Motor neuron (in vitro differentiated cells): ENCODE results near the gene PPIL4. TPM values are rescaled to one million over a fixed set of nuclear protein-coding genes. Genes with fewer than 3 reads are reported as not detected.
"Not testable (repeated sequence)": the region's sequence is repeated elsewhere in the genome, so short reads cannot be mapped to it uniquely, and the experiment has no call there.

Experiments used
- ATAC-seq, 8 experiments: fragments of 200-7000 bp; cut with Tn5 transposase; replicated peaks in 6 of 8; 2 replicates each; pipeline ENCODE4 v1.8.0; 2021; ENCODE audit warnings: mild to moderate bottlenecking in 8 of 8, moderate library complexity in 8 of 8
- H3K27ac ChIP-seq, 2 donors: fragments of 250-450 bp; sonication (Bioruptor Pico); 2 replicates each; pipeline ENCODE4 v1.9.0; 2021; ENCODE audit warnings: antibody characterized with exemption in 2 of 2, mild to moderate bottlenecking in 2 of 2, moderate library complexity in 1 of 2
- H3K4me1 ChIP-seq, 2 donors: fragments of 250-450 bp; sonication (Bioruptor Pico); replicated peaks in 1 of 2; 2 replicates each; pipeline ENCODE4 v1.6.1; 2021; ENCODE audit warnings: antibody characterized with exemption in 2 of 2, mild to moderate bottlenecking in 2 of 2, moderate library complexity in 1 of 2
- H3K4me3 ChIP-seq, 5 donors: fragments of 250-450 bp; sonication (Bioruptor Pico); 2 replicates each; pipeline ENCODE4 v1.9.0; 2021; ENCODE audit warnings: antibody characterized with exemption in 5 of 5, mild to moderate bottlenecking in 5 of 5, moderate library complexity in 4 of 5
- WGBS, 10 experiments: fragments of 450-650 bp; shearing (Covaris generic); methylation state at CpG; one replicate each; pipeline ENCODE4 v1.0.0; 2022; 5-methylcytosine and 5-hydroxymethylcytosine counted together
- in situ Hi-C, 9 experiments: fragments of 400-800 bp; cut with MboI; loops; one replicate each; pipeline ENCODE4 v1.15.0; 2021; ENCODE audit warnings: low sequenced_read_pairs in 9 of 9, low pct_unique_long_range_greater_than_20kb in 2 of 9; ENCODE audit not compliant: unreplicated experiment in 9 of 9
- total RNA-seq, 8 experiments: library from RNA; unstranded; fragments of 300-600 nt; gene quantifications; 2 replicates each; pipeline versions ENCODE4 v1.2.3 to v1.2.4, GENCODE V29; 2022

Gene PPIL4
- total RNA-seq, 8 experiments from 2014 or later = 38.8 to 66.2 (median 47.5) TPM

DNA sequence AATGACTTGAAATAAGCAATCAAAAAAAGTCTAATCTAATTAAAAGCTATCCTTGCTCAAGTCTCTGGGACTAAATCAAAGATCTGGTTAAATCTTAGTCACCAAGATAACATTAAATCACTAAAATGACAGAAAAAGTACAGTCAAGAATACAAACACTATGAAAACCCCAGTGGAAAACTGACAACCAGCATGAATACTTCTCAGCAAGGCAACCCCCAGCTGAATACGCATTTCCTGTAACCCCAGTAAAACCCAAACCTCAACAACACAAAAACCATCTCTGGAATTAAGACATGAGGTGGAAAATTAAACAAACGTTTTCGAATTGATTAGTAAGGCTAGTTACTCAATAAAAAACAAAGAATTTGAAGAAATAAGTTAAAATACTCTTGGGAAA is 37.4 kb downstream of the PPIL4 start:
- in situ Hi-C loops = no loop called here
- Histone ChIP-seq H3K4me1 (no peaks in the 10 kb centered on the region), H3K4me3 (no peak overlapping the region), H3K27ac (no peak overlapping the region)
- ATAC-seq = no peak
- 45 to 86% (median 68%) methylated on average over 2 to 3 of the region's 3 CpGs for WGBS, 10 experiments

DNA sequence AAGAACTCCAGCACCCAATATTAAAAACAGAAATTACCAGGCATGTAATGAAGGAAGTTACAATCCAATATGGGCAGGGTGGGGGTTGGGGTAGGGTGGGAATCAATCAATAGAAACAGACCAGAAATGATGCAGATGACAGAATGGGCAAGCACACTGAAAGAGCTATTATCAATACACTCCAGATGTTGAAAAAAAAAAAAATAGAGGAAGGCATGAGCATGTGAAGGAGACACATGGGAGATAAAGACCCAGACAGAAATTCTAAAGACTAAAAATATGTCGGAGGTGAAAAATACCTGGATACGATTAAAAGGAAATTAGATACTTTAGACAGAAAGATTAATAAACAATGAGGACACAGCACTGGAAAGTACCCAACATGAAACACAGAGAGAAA is 42.0 kb downstream of the PPIL4 start:
- Histone ChIP-seq H3K4me3 (no peak overlapping the region), H3K4me1 (no peaks in the 10 kb centered on the region), H3K27ac (no peak overlapping the region)
- WGBS, 10 experiments = 58 to 100% (median 95%) methylated on average over 1 to 2 of the region's 2 CpGs
- in situ Hi-C loops = no loop called here
- ATAC-seq = no peak

DNA sequence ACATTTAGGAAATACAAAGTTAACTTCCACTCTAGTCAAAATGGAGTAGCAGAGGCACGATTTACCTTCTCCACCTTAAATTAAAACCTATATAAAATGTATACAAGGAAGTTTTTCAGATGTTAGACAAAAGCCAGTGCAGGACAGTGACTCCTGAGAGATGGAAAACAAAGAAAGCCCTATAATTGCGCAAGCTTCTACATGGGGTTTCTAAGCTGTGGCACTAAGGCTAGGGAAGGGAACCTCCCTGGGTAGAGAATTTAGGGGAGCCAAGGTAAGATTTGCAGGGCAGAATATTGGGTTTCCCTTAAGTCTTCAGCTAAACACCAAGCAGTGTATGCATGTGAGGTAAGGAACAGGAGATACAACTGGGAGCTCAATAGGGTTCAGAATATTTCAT is 42.6 kb downstream of the PPIL4 start:
- no peak overlapping the region for H3K4me3 ChIP-seq
- no peak overlapping the region for H3K27ac ChIP-seq
- no peak for ATAC-seq
- no peaks in the 10 kb centered on the region for H3K4me1 ChIP-seq
- in situ Hi-C loops = no loop called here
- WGBS, 10 experiments = 73 to 100% (median 90%) methylated on average over 1 to 2 of the region's 2 CpGs; no CpG with 5 or more reads in 2 of the 10 experiments

DNA sequence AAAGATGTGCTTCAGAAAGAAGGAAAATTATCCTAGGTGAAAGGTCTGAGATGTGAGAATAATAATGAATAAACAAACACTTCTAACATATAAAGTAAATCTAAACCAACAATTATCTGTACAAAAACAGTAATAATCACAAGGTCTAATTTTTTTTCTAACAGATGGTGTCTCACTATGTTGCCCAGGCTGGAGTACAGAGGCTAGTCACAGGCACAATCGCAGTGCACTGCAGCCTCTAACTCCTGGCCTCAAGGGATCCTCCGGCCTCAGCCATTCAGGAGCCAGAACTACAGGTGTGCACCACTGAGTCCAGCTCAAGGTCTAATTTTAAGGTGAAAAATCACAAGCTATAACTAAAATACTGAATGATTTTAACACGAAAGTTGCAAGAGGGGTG is 44.1 kb downstream of the PPIL4 start:
- in situ Hi-C loops = no loop called here
- WGBS, 10 experiments = 78 to 100% (median 94%) methylated on average over 1 to 3 of the region's 3 CpGs; no CpG with 5 or more reads in 1 of the 10 experiments

DNA sequence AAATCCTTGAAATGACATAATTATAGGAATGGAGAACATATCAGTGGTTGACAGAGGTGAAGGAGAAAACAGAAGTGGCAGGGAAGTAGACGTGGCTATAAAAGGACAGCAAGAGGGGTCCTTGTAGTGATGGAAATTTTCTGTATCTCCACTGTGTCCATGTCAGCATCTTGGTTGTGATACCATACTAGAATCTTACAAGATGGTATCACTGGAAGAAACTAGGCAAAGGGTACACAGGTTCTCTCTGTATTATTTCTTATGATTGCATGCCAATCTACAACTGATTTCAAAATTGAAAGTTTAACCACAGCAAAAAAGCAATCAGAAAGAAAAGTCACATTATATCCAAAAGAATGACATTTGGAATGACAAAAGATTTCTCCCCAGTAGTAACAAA is 44.6 kb downstream of the PPIL4 start:
- Histone ChIP-seq H3K4me3 (no peak overlapping the region), H3K27ac (no peak overlapping the region), H3K4me1 (no peaks in the 10 kb centered on the region)
- ATAC-seq = no peak
- in situ Hi-C loops = no loop called here
- WGBS, 10 experiments = 83 to 100% (median 100%) methylated on average over 1 of the region's 1 CpG; no CpG with 5 or more reads in 4 of the 10 experiments

More for the DNA sequence above, 44.1 kb downstream of the PPIL4 start:
- no peak overlapping the region for H3K4me3 ChIP-seq
- no peaks in the 10 kb centered on the region for H3K4me1 ChIP-seq
- no peak for ATAC-seq
- no peak overlapping the region for H3K27ac ChIP-seq

DNA sequence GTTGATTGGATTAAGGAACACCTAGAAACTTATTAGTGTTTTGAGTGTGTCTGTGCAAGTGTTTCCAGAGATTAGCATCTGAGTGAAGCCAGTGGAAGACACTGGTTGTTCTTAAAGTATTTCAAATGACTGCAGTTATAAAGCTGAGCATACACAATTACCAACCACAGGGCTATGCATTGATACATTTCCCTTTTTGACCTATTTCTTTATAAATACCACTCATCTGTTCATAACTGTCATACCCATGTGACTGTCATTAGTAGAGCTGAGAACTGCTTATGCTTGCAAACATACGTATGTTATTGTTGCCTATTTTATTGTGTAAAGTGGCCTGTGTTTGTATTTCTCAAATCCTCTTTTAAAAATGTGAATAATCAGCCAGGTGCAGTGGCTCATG is 45.7 kb downstream of the PPIL4 start:
- WGBS, 10 experiments = 80 to 100% (median 83%) methylated on average over 1 of the region's 1 CpG; no CpG with 5 or more reads in 7 of the 10 experiments
- Histone ChIP-seq H3K4me1 (no peaks in the 10 kb centered on the region), H3K4me3 (no peak overlapping the region), H3K27ac (no peak overlapping the region)
- in situ Hi-C loops = no loop called here
- ATAC-seq = no peak

DNA sequence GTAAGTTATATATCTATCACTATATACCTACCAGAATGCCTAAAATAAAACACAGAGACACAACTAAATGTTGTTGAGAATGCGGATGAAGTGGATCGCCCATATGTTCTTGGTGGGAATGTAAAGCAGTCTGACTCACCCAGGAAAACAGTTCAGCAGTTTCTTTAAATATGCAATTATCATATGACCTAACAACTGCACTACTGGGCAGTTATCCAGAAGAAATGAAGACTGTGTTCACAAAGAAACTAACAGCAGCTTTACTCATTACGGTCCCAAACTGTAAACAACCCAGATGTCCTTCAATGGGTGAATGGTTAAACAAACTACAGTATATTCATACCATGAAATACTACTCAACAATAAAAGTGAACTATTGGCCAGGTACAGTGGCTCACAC is 46.8 kb downstream of the PPIL4 start:
- Histone ChIP-seq H3K27ac (no peak overlapping the region), H3K4me1 (no peaks in the 10 kb centered on the region), H3K4me3 (no peak overlapping the region)
- 0 to 100% (median 51%) methylated on average over 2 to 3 of the region's 3 CpGs; no CpG with 5 or more reads in 2 of the 10 experiments for WGBS, 10 experiments
- in situ Hi-C loops = no loop called here
- ATAC-seq = peak; percentile 21 to 89 (median 46)

DNA sequence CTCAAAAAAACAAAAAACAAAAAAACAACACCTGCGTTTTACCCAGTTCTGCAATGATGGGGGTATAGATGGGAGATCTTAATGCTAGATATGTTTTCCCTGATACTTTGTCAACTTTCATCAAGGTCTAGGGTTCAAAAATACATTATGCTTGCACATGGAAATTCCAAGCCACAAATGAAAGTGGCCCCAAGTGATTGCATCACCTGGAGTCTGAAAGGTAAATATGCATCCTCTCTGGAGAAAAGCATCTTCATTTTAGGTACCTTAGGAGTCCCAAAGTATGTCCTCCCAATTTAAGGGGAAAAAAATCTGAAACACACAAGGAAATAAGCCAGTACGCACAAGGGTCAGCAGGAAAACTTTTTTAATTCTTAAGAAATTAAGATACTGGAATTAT is 48.5 kb downstream of the PPIL4 start:
- in situ Hi-C loops = no loop called here
- H3K27ac ChIP-seq = no peak overlapping the region
- H3K4me3 ChIP-seq = no peak overlapping the region
- ATAC-seq = no peak
- 79 to 100% (median 95%) methylated on average over 1 to 2 of the region's 2 CpGs; no CpG with 5 or more reads in 1 of the 10 experiments for WGBS, 10 experiments
- no peaks in the 10 kb centered on the region for H3K4me1 ChIP-seq

DNA sequence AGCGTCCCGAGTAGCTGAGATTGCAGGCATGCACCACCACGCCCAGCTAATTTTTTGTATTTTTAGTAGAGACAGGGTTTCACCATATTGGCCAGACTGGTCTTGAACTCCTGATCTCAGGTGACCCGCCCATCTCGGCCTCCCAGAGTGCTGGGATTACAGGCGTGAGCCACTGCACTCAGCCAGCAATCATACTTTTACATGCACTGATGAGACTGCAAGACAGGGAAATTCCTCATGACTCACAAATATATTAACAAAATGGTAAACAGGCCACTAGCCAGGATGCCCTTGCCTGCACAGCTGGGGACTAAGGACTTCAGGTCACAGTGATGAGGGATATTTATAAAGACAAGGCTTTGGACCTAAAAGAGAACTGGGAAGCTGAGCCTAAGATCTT is 49.2 kb downstream of the PPIL4 start:
- H3K4me3 ChIP-seq, H3K27ac ChIP-seq, in situ Hi-C loops, H3K4me1 ChIP-seq: not testable (repeated sequence)
- WGBS, 10 experiments = 17 to 100% (median 84%) methylated on average over 1 to 6 of the region's 6 CpGs; no CpG with 5 or more reads in 3 of the 10 experiments
- peak in 4 of 8 experiments; percentile 37 to 95 (median 85) for ATAC-seq

DNA sequence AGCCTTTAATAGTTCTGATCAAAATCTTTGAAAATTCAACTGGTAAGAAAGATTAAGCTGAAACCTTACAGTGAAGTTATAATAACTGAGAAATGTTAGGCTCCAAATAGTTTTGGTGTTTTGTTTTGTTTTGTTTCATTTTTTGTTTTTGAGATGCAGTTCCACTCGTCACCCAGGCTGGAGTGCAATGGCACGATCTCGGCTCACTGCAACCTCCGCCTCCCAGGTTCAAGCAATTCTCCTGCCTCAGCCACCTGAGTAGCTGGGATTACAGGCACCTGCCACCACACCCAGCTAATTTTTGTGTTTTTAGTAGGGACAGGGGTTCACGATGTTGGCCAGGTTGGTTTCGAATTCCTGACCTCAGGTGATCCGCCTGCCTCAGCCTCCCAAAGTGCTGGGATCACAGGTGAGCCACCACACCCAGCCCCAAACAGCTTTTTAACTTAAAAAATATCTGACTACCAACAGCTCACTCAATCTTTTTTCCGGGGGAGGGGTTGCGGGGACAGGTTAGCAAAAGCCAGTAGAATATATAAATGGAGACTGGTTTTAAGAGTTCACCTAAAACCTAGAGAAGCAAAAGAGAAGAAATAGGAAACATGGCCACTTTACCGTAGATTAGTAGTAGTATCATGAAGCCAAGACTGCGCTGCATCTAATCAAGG is 50.4 kb downstream of the PPIL4 start:
- 50 to 100% (median 88%) methylated on average over 1 to 10 of the region's 11 CpGs for WGBS, 10 experiments
- H3K4me3 ChIP-seq, H3K27ac ChIP-seq, ATAC-seq, H3K4me1 ChIP-seq, in situ Hi-C loops: not testable (repeated sequence)

DNA sequence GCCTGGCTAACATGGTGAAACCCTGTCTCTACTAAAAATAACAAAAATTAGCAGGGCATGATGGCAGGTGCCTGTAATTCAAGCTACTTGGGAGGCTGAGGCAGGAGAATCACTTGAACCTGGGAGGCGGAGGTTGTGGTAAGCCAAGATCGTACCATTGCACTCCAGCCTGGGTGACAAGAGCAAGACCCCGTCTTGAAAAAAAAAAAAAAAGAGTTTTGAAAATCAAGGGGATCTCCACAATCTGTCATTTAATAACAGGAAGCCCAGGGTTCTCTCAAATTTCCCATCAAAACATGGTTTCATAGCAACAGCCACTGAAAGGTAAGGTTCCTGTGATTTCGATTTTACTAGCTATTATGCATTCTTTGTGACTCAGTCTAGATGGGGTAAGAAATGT is 51.0 kb downstream of the PPIL4 start:
- H3K27ac ChIP-seq, H3K4me3 ChIP-seq, H3K4me1 ChIP-seq, ATAC-seq, in situ Hi-C loops: not testable (repeated sequence)
- WGBS, 10 experiments = 78 to 100% (median 94%) methylated on average over 2 to 4 of the region's 4 CpGs; no CpG with 5 or more reads in 2 of the 10 experiments

DNA sequence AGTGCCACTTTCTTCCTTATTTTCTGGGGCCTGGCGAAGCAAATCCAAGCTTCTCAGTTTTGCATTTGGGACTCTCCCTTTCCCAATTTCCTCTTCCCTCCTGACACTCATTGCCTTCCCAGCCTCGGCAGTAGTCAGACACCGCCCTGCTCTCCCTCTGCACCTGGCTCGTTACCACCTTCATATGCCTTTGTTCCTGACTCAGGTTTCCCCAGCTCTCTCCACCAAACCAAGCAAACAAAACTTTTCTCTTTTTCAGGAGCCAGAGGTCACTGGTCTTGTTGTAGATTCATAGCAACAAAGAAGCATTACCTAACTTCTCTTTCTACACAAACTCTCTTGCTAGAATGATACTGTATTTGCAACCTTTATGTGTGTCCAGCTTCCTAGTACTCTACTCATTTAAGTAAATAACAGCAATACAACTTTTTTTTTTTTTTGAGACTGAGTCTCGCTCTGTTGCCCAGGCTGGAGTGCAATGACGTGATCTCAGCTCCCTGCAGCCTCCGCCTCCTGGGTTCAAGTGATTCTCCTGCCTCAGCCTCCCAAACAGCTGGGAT is 52.0 kb downstream of the PPIL4 start:
- no peak for ATAC-seq
- H3K4me3 ChIP-seq = no peak overlapping the region
- in situ Hi-C loops = no loop called here
- WGBS, 10 experiments = 68 to 93% (median 82%) methylated on average over 2 to 6 of the region's 7 CpGs
- no peaks in the 10 kb centered on the region for H3K4me1 ChIP-seq
- no peak overlapping the region for H3K27ac ChIP-seq

DNA sequence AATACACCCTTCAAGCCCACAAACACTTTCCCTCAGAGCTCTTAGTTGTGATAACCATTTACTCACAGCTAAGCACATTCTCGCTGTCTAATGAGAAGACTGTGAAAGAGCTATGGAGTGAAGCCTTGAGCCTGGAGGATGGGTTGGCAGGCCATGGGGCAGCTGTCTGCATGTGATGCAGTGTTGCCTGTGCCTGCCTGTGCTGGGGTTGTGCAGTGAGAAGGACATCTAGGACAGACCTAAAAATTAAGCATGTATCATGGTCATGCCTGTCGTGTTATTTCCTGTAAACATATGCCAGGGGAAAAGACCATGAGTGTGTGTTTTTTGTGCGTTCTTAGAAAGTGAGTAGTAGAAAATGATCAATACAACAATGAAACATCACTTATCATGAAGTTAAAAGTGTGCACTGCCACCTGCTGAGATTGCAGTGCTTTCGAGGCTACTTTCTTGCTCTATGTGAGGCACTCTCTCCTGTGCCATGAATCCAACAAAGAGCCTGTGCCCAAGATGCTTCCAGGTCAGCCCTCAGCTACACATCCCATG is 53.0 kb downstream of the PPIL4 start:
- no peak for ATAC-seq
- Histone ChIP-seq H3K4me3 (no peak overlapping the region), H3K27ac (no peak overlapping the region), H3K4me1 (no peaks in the 10 kb centered on the region)
- in situ Hi-C loops = no loop called here
- WGBS, 10 experiments = 60 to 86% (median 80%) methylated on average over 1 to 3 of the region's 4 CpGs; no CpG with 5 or more reads in 3 of the 10 experiments
